ENCODE results near the gene NHLRC1. TPM values are rescaled to one million over a fixed set of nuclear protein-coding genes. Genes with fewer than 3 reads are reported as not detected.

NHLRC1 gene
- total and polyA plus RNA-seq, 10 of the 15 experiments (the other 5 are each of a cell fraction or from before 2014, with no cell fraction given) = 0.04 to 0.22 (median 0.12) TPM; not detected in 2

GRCh38 chr6:18088419-18089296 is 33.8 kb downstream of the NHLRC1 start:
- no peak overlapping the region for H3K4me2 ChIP-seq (ENCODE audit: control insufficient read depth, insufficient read depth)
- H3K27ac ChIP-seq (ENCODE audit: control insufficient read depth, insufficient read depth) = no peak overlapping the region
- intact Hi-C loops (cut with micrococcal nuclease; ENCODE audit: unreplicated experiment) (no loop called here), in situ Hi-C loops (cut with MboI) (no loop called here)
- ChIA-PET SMC1A (ENCODE audit: uncharacterized antibody, unreplicated experiment) (no interaction called here), CTCF (no interaction called here), RAD21 (ENCODE audit: unreplicated experiment) (no interaction called here), POLR2A (interaction anchor here (0.7 kb wide), 1 partner anchor 990 kb away, joined by 3 read pairs; no protein-coding TSS in a partner anchor)
- no peak for TF ChIP-seq ZNF24 (IDR thresholded peaks at IDR 0.05)
- TF ChIP-seq EED (IDR thresholded peaks at IDR 0.05; ENCODE audit: low read depth) = no peak
- no peak for TF ChIP-seq FOS (IDR thresholded peaks at IDR 0.05; ENCODE audit: borderline replicate concordance, extremely low read depth, insufficient read length)
- no peak for TF ChIP-seq ZNF687 (IDR thresholded peaks at IDR 0.05)
- no peak for TF ChIP-seq ESRRA (IDR thresholded peaks at IDR 0.05; ENCODE audit: low read length)
- no peak for TF ChIP-seq ATF2 (IDR thresholded peaks at IDR 0.05; ENCODE audit: low read length)
- no peak for TF ChIP-seq BMI1 (IDR thresholded peaks at IDR 0.05; ENCODE audit: borderline replicate concordance)
- no peak for TF ChIP-seq SIX5 (IDR thresholded peaks at IDR 0.05; ENCODE audit: low read depth, low read length, severe bottlenecking)
- no peak for TF ChIP-seq NR2C1 (IDR thresholded peaks at IDR 0.05)
- no peak for TF ChIP-seq SMC3 (IDR thresholded peaks at IDR 0.05; ENCODE audit: borderline replicate concordance, low read length)
- no peak for TF ChIP-seq MAX (IDR thresholded peaks at IDR 0.05; ENCODE audit: low read depth, low read length)
- TF ChIP-seq NBN (IDR thresholded peaks at IDR 0.05) = no peak
- TF ChIP-seq MTA3 (IDR thresholded peaks at IDR 0.05; ENCODE audit: borderline replicate concordance, low read length) = no peak
- no peak for TF ChIP-seq TCF7 (IDR thresholded peaks at IDR 0.05; ENCODE audit: borderline replicate concordance)
- H3K9me3 ChIP-seq (replicated peaks; ENCODE audit: control insufficient read depth, insufficient read depth, low read length) = peaks cover 6% of the 10 kb centered on the region; the same call in 2 of the 3 replicates
- DNase-seq (ENCODE audit: low read depth, low spot score) (no peak), FAIRE-seq (no peak), ATAC-seq (no peak)
- no peaks in the 10 kb centered on the region for H4K20me1 ChIP-seq (ENCODE audit: control insufficient read depth, insufficient read depth)
- no peaks in the 10 kb centered on the region for H3K27me3 ChIP-seq (replicated peaks in 1 of 2; ENCODE audit: control insufficient read depth in 2 of 2, insufficient read depth in 2 of 2, low read length in 1 of 2)
- no peaks in the 10 kb centered on the region for H3K4me1 ChIP-seq (ENCODE audit: control insufficient read depth, insufficient read depth, low read length)
- H2AFZ ChIP-seq (ENCODE audit: control insufficient read depth, low read depth, low read length) = no peak overlapping the region
- no peaks in the 10 kb centered on the region for H3K36me3 ChIP-seq (ENCODE audit: control insufficient read depth in 2 of 2, insufficient read depth in 2 of 2, low read length in 1 of 2)
- H3K9ac ChIP-seq (ENCODE audit: control insufficient read depth, insufficient read depth, low read length) = no peak overlapping the region
- BruUV-seq (replicated peaks) = no TSS peak
- H3K4me3 ChIP-seq = no peak overlapping the region
- no peaks in the 10 kb centered on the region for H3K79me2 ChIP-seq (ENCODE audit: control insufficient read depth, insufficient read depth, low read length)
- WGBS (ENCODE audit: insufficient coverage, insufficient replicate concordance, low lambda C conversion rate, missing lambda C conversion rate) = 12% methylated on average over 5 of the region's 5 CpGs

Measured in GM12878 (cell line).